ENCODE measurements around the gene KLRB1.

GRCh38 chr12:9634969-9635754, 27.4 kb upstream of the KLRB1 start:
- no peak for TF ChIP-seq POLR2A (IDR thresholded peaks at IDR 0.05; ENCODE audit: extremely low read depth, insufficient read length)
- no peak for TF ChIP-seq CTCF (IDR thresholded peaks at IDR 0.05; ENCODE audit: low read depth, low read length)
- no peak for TF ChIP-seq MAX (IDR thresholded peaks at IDR 0.05; ENCODE audit: low read depth, low read length)

Measured in NB4 (cell line).